Fibroblast of lung (primary cell): ENCODE data around the gene GBF1. TPM values are rescaled to one million over a fixed set of nuclear protein-coding genes. Genes with fewer than 3 reads are reported as not detected.

Experiments
- DNase-seq, 2 donors: peaks; one replicate each; pipeline versions ENCODE4 v3.0.0 to v3.0.0-alpha.2; 2010; ENCODE audit warnings: low read depth in 2 of 2
- H2AFZ ChIP-seq: 2 replicates; pipeline ENCODE4 v1.5.1; 2012; ENCODE audit warnings: low read length, control low read depth, inconsistent platforms
- H3K27ac ChIP-seq: 2 replicates; pipeline ENCODE4 v1.5.1; 2011; ENCODE audit warnings: low read length, control low read depth; ENCODE audit not compliant: insufficient read depth
- H3K27me3 ChIP-seq: 2 replicates; pipeline ENCODE4 v1.5.1; 2011; ENCODE audit warnings: mild to moderate bottlenecking, low read length; ENCODE audit not compliant: control insufficient read depth, insufficient read depth
- H3K36me3 ChIP-seq: 2 replicates; pipeline ENCODE4 v1.5.1; 2011; ENCODE audit warnings: low read length; ENCODE audit not compliant: control insufficient read depth, insufficient read depth
- H3K4me1 ChIP-seq: 2 replicates; pipeline ENCODE4 v1.5.1; 2011; ENCODE audit warnings: low read length; ENCODE audit not compliant: control insufficient read depth, insufficient read depth; ENCODE audit errors: extremely low read depth
- H3K4me2 ChIP-seq: 2 replicates; pipeline ENCODE4 v1.5.1; 2011; ENCODE audit warnings: low read length, control low read depth; ENCODE audit not compliant: insufficient read depth; ENCODE audit errors: extremely low read depth
- H3K4me3 ChIP-seq, 4 experiments: fragments of 200-600 bp in 1 of 4; sonication (generic) in 1 of 4; replicated peaks in 1 of 4; 2 replicates each; pipeline ENCODE4 v1.5.1; 2011 to 2016; ENCODE audit warnings: low read length in 4 of 4, low read depth in 3 of 4, mild to moderate bottlenecking in 3 of 4, control low read depth in 2 of 4, inconsistent platforms in 1 of 4, mixed read lengths in 1 of 4; ENCODE audit not compliant: insufficient read depth in 1 of 4; ENCODE audit errors: control extremely low read depth in 1 of 4
- H3K79me2 ChIP-seq: 2 replicates; pipeline ENCODE4 v1.5.1; 2012; ENCODE audit warnings: mild to moderate bottlenecking, low read length, inconsistent platforms; ENCODE audit not compliant: control insufficient read depth, insufficient read depth
- H3K9ac ChIP-seq: 2 replicates; pipeline ENCODE4 v1.5.1; 2011; ENCODE audit warnings: mild to moderate bottlenecking, low read length, control low read depth; ENCODE audit not compliant: insufficient read depth
- H3K9me3 ChIP-seq: 2 replicates; pipeline ENCODE4 v1.5.1; 2012; ENCODE audit warnings: low read depth, low read length; ENCODE audit not compliant: control insufficient read depth, insufficient read depth
- H4K20me1 ChIP-seq: 2 replicates; pipeline ENCODE4 v1.5.1; 2011; ENCODE audit warnings: low read length; ENCODE audit not compliant: control insufficient read depth, insufficient read depth; ENCODE audit errors: extremely low read depth
- CTCF ChIP-seq, 2 donors: IDR thresholded peaks in 1 of 2; conservative IDR thresholded peaks in 1 of 2; 1 replicate in 1 of 2; 2 replicates in 1 of 2; pipeline ENCODE4 v1.5.1; 2011 to 2012; ENCODE audit warnings: low read length in 2 of 2, control low read depth in 1 of 2, inconsistent platforms in 1 of 2, low read depth in 1 of 2, mild to moderate bottlenecking in 1 of 2
- EZH2 ChIP-seq: IDR thresholded peaks from 2 replicates; pipeline ENCODE4 v1.5.1; 2012; ENCODE audit warnings: low read length, control low read depth, mild to moderate bottlenecking; ENCODE audit errors: missing control alignments
- polyA plus RNA-seq, 2 donors: library from polyadenylated mRNA; depleted of rRNA in 1 of 2; stranded (reverse) in 1 of 2; unstranded in 1 of 2; fragments of >200 nt; gene quantifications; 2 replicates each; pipeline ENCODE4 v1.2.1, GENCODE V29; 2011 to 2012; ENCODE audit warnings: missing spikeins in 1 of 2
- total RNA-seq: library from RNA; depleted of rRNA; stranded (reverse); fragments of >200 nt; gene quantifications from 2 replicates; pipeline ENCODE4 v1.2.1, GENCODE V29; 2014

GBF1 gene
- total and polyA plus RNA-seq, 2 donors (not counting 1 experiment from before 2014, with no cell fraction given): 24.1 to 24.6 TPM

GRCh38 chr10:102342958-102343357 lies 97.6 kb downstream of the GBF1 start:
- no peak overlapping the region for H3K9ac ChIP-seq
- H3K4me3 ChIP-seq: no peak overlapping the region
- no peaks in the 10 kb centered on the region for H3K36me3 ChIP-seq
- H3K4me1 ChIP-seq: peaks cover 10% of the 10 kb centered on the region
- DNase-seq: peak; percentile 56 to 92
- no peak overlapping the region for H2AFZ ChIP-seq
- no peaks in the 10 kb centered on the region for H4K20me1 ChIP-seq
- no peaks in the 10 kb centered on the region for H3K9me3 ChIP-seq
- no peak overlapping the region for H3K27ac ChIP-seq
- TF ChIP-seq CTCF (conservative IDR thresholded peaks at IDR 0.05 in 1 of 2, IDR thresholded peaks at IDR 0.05 in 1 of 2; ENCODE audit: low read depth in 1 of 2, low read length in 2 of 2): no peak
- no peak for TF ChIP-seq EZH2
- H3K27me3 ChIP-seq: no peaks in the 10 kb centered on the region
- H3K79me2 ChIP-seq: no peaks in the 10 kb centered on the region
- no peak overlapping the region for H3K4me2 ChIP-seq

- Histone ChIP-seq H3K36me3 (peaks cover 2% of the 10 kb centered on the region), H3K27ac (no peak overlapping the region), H3K4me3 (no peak overlapping the region), H2AFZ (no peak overlapping the region), H3K4me1 (peaks cover 10% of the 10 kb centered on the region), H3K4me2 (no peak overlapping the region), H3K9ac (no peak overlapping the region), H3K79me2 (no peaks in the 10 kb centered on the region), H4K20me1 (no peaks in the 10 kb centered on the region), H3K27me3 (no peaks in the 10 kb centered on the region), H3K9me3 (no peaks in the 10 kb centered on the region)
- TF ChIP-seq CTCF (conservative IDR thresholded peaks at IDR 0.05 in 1 of 2, IDR thresholded peaks at IDR 0.05 in 1 of 2; ENCODE audit: low read depth in 1 of 2, low read length in 2 of 2) (no peak), EZH2 (no peak)
- DNase-seq: peak in 1 of 2 donors; percentile 79
Measured at GRCh38 chr10:102344067-102344466, 98.7 kb downstream of the GBF1 start.

- H3K79me2 ChIP-seq: no peaks in the 10 kb centered on the region
- peak; percentile 40 to 46 for DNase-seq
Measured at GRCh38 chr10:102347236-102347828, 102.0 kb downstream of the GBF1 start.

More at GRCh38 chr10:102347236-102347828, 102.0 kb downstream of the GBF1 start:
- no peak overlapping the region for H3K27ac ChIP-seq
- no peak overlapping the region for H3K9ac ChIP-seq
- H3K4me3 ChIP-seq: no peak overlapping the region
- H3K36me3 ChIP-seq: peaks cover 2% of the 10 kb centered on the region
- no peak overlapping the region for H2AFZ ChIP-seq
- H3K9me3 ChIP-seq: no peaks in the 10 kb centered on the region
- H3K27me3 ChIP-seq: no peaks in the 10 kb centered on the region
- no peaks in the 10 kb centered on the region for H4K20me1 ChIP-seq
- peaks cover 9% of the 10 kb centered on the region for H3K4me1 ChIP-seq
- TF ChIP-seq CTCF (conservative IDR thresholded peaks at IDR 0.05 in 1 of 2, IDR thresholded peaks at IDR 0.05 in 1 of 2; ENCODE audit: low read depth in 1 of 2, low read length in 2 of 2) (peak; percentile 47 to 55), EZH2 (no peak)
- no peak overlapping the region for H3K4me2 ChIP-seq
